HG03097 (cell line): ENCODE measurements around the gene RELB.
"Not testable (repeated sequence)": the region's sequence is repeated elsewhere in the genome, so short reads cannot be mapped to it uniquely, and the experiment has no call there.

Experiments
- ATAC-seq: cut with Tn5 transposase; IDR thresholded peaks from one replicate; pipeline ENCODE4 v1.9.1; 2021; ENCODE audit not compliant: unreplicated experiment, low FRiP score

RELB gene

GRCh38 chr19:45001087-45001739 is at the start of gene RELB:
TSS of gene RELB (plus strand) at chr19:45001464. CDS start at chr19:45001580, 116 bp downstream.
- ATAC-seq: peak; percentile 44

DNA sequence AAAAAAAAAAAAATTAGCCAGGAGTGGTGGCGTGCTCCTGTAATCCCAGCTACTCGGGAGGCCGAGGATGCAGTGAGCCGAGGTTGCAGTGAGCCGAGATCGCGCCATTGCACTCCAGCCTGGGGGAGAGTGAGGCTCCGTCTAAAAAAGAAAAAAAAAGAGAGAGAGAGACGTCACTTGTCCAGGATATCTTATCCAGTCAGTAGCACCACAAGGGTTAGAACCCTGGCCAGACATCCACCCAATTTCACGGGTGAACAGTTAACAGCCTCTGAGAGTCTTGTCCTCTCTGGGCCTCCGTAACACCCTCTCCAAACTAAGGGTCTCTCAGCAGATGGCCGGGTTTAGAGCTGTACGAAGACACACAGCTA is 47.0 kb upstream of the RELB start:
- peak; percentile 9 for ATAC-seq

GRCh38 chr19:44954649-44955504 is 46.4 kb upstream of the RELB start, which contains the start of gene CLPTM1:
TSS of gene CLPTM1 (plus strand) at chr19:44955380. CDS start at chr19:44955396, 16 bp downstream.
- ATAC-seq: peak; percentile 65

DNA sequence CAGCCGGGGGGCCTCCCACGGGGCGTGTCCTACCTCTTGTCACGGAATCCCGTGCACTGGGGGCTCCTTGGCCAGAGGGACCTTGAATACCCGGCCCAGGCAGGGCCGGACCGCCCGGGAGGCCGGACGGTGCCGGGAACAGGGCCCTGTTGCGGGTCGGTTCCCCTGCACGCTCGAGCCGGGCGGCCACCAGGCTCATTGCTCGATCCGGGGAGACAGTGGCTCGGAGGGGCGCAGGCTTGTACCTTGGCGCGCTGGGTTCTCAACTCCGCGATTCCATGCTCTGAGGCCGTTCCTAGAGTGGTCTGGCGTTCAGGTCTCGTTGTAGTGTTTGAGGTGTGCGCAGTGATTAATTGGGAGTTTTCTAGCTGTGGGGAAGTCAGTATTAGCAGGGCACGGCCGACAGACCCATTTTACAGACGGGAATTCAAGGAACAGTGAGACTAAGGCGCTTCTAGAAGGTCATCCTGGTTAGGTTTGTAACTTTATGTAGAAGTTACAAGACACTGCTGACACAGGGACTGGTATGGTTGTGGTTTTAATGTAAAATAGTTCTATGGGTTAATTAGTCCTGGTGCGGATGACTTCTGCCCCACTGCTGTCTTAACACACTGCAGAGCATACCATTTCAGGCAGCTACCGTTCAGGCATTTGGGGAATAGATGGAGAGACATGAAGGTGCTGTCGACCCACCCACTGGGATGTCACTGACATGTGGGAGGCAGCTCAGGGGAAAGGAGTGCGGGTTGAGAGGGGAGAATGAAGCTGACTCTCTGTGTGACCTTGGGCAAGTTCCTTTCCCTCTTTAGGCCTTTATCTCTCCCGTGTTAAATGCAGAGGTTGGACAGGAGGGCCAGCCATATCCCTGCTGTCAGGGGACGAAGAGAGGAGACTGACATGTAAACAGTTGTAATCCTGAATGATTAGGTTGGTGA is 45.5 kb upstream of the RELB start:
- peak; percentile 22 for ATAC-seq

GRCh38 chr19:44957526-44957925 is 43.7 kb upstream of the RELB start:
- no peak for ATAC-seq

GRCh38 chr19:44958090-44958489 is 43.2 kb upstream of the RELB start:
- no peak for ATAC-seq

DNA sequence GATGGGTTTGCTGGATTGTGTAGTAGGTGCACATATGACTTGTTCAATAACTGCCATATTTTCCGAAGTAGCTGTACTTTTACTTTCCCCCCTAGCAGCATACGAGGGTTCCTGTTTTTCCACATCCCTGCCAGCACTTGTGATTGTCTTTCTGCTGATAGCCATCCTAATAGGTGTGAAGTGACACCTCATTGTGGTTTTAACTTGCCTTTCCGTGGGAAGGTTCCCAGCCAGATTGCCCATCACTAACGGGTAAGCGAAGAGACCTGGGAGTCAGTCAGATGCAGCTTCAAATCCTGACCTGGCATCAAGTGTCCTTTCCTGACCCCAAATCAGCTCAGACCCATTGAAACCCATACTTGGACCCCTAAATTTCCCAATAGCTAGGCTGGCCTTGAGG is 41.6 kb upstream of the RELB start:
- no peak for ATAC-seq

DNA sequence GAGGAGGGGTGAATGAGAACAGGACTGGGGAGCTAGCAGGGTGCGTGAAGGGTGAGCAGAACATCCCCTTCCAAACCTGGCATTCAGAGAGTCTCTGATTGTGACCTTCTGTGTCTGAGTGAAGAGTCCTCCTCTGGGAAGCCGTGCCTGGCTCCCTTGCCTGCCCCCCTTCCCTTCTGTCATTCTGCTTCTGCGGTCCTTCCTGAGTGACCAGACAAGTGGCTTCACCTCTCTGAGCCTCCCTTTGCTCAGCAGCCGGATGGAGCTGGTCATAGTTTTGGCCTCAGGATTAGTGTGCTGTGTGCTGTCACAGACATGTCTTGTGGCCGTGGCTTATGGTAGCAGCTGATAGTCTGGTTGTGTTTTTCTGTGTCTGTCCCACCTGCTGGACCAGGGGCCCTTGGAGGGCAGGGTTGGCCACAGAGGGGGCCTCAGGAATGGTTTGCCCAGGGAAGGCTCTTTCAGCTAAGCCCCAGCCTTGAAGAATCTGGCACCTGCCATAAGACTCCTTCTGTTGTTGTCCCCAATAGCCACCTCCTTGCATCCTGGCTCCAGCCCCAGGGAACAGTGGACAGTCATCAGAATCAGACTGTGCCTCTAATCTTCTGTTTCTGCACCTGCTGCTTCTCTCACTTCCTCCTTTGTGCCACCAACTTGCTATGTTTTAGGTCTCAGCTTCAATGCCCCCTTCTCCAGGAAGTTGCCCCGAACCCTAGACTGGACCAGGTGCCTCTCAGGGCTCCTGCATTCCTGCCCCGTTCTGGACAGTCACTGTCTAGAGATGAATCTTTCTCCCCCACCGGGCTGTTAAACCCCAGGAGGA is 40.1 kb upstream of the RELB start:
- no peak for ATAC-seq

DNA sequence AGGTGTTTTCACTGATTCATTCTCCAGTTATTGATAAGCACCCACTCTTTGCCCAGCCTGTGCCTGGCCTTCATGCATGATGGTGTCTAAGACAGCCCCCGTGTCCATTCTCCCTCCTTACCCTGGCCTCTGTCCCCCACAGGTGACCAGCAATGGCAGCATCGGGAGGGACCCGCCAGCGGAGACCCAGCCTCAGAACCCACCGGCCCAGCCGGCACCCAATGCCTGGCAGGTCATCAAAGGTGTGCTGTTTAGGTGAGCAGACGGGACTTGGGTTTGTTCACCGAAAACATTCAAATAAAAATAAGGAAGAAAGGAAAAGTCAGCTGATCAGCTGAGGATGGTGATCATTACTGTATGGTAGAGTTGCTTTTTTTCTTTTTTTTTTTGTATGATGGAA is 39.4 kb upstream of the RELB start:
- ATAC-seq: no peak

DNA sequence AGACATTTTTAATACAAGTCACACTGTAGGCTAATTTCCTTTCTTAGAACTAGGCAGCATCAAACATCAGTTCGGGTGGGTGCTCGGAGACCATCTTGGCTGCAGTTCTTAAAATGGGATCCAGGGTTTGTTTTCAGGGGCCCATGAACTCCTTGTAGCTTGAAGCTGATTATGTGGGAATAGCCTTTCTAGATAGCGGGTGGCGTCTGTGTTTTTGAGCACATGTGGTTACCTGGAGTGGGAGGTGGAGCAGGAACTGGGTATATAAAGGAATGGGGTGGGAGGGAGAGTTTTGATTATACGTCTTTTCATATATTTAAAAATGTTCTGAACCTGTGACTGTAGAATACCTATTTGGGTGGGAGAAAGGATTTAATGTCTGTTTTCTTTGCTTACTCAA is 33.1 kb upstream of the RELB start:
- no peak for ATAC-seq

GRCh38 chr19:44968670-44969069 is 32.6 kb upstream of the RELB start:
- no peak for ATAC-seq

GRCh38 chr19:44969437-44969836 is 31.8 kb upstream of the RELB start:
- ATAC-seq: no peak

DNA sequence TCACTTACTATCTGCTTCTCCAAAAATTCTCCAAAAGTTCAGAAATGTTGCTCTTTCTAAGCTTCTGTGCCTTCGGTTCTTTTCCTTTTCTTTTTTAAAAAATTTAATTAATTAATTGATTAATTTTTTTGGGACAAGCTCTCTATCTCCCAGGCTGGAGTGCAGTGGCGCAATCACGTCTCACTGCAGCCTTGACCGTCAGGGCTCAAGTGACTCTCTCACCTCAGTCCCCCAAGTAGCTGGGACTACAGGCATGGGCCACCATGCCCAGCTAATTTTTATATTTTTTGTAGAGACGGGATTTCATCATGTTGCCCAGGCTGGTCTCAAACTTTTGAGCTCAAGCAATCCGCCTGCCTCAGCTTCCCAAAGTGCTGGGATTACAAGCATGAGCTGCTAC is 29.8 kb upstream of the RELB start:
- ATAC-seq: not testable (repeated sequence)

GRCh38 chr19:44972802-44973201 is 28.5 kb upstream of the RELB start:
- ATAC-seq: no peak

DNA sequence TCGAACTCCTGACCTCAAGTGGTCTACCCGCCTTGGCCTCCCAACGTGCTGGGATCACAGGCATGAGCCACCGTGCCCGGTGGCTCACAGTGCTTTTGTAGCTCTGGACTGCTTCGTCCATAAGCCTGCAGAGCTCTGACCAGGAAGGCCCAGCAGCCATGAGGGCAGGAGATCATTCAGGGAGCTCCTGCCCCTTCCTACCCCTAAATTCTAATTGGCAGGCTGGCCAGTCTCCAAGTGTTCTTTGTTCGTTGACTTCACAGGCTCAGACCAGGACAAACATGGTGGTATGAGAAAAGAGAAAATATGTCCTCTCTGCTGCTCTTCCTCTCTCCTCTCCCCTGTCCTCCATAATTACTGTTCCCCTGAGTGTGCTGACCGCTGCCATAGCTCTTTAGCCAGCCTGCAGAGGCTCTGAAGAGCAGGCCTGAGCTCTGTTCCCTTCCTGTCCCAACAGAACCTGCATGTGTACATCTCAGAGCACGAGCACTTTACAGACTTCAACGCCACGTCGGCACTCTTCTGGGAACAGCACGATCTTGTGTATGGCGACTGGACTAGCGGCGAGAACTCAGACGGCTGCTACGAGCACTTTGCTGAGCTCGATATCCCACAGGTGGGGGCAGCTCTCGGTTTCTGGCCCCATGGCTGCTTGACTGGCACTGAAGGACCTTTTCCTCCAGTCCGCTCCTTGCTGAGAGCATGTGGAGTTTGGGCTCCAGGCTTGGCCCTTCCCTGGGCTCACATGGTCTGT is 27.1 kb upstream of the RELB start:
- no peak for ATAC-seq

DNA sequence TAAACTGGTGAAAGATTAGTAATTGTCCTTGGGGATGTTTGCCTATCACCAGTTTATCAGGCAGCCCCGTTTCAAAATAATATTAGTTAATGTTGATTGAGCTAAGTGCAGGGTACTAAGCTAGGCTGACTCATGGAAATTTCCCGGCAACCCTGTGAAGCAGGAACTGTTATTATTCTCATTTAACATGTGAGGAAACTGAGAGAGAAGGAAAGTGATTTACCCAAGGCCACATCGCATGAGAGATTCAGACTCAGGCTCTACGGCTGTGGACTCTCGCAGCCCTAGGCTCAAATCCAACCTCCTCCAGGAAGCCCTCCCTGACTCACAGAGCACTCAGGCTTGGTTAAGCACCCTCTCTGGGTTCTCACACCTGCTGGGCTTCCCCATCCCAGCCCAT is 26.4 kb upstream of the RELB start:
- no peak for ATAC-seq

DNA sequence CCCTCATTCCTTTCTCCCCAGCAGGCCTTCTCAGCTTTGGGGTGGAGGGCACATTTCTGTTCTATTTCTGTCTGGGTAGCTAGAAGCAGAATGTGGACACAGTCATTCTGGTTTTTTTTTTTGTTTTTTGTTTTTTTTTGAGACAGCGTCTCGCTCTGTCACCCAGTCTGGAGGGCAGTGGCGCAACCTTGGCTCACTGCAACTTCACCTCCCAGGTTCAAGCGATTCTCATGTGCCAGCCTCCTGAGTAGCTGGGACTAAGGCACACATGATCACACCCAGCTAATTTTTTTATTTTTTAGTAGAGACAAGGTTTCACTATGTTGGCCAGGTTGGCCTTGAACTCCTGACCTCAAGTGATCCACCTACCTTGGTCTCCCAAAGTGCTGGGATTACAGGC is 25.8 kb upstream of the RELB start:
- no peak for ATAC-seq

- ATAC-seq: no peak
Observed at GRCh38 chr19:44984005-44984404, 17.3 kb upstream of the RELB start.

- no peak for ATAC-seq
Observed at GRCh38 chr19:44985445-44985844, 15.8 kb upstream of the RELB start.
